T-cell (primary cell): ENCODE data around the gene STIM1. TPM values are rescaled to one million over a fixed set of nuclear protein-coding genes. Genes with fewer than 3 reads are reported as not detected.

Experiments
- ATAC-seq, 4 experiments: fragments of 200-7000 bp in 3 of 4; fragments of 150-1000 bp in 1 of 4; cut with Tn5 transposase; replicated peaks in 1 of 4; 1 replicate in 3 of 4; 2 replicates in 1 of 4; pipeline ENCODE4 v1.10.0; 2021; ENCODE audit warnings: moderate library complexity in 3 of 4, mild to moderate bottlenecking in 2 of 4, moderate number of reproducible peaks in 1 of 4
- CTCF ChIA-PET, 2 donors: fragments of 300-600 bp; sonication (Branson Sonifier 250); formaldehyde crosslinking; loops; one replicate each; lab custom pipeline; 2022; ENCODE audit warnings: antibody characterized with exemption in 2 of 2; lab: Charles Lee
- POLR2A ChIA-PET, 2 donors: fragments of 300-600 bp; sonication (Branson Sonifier 250); formaldehyde crosslinking; loops; one replicate each; lab custom pipeline; 2022; ENCODE audit warnings: antibody characterized with exemption in 2 of 2; lab: Charles Lee
- DNase-seq, 35 experiments: peaks; one replicate each; pipeline versions ENCODE4 v3.0.0 to v3.0.0-alpha.2; 2013 to 2023
- H3K27ac ChIP-seq: one replicate; pipeline ENCODE4 v1.5.1; 2013; ENCODE audit warnings: low read length
- H3K27me3 ChIP-seq, 2 experiments: replicated peaks in 1 of 2; 1 replicate in 1 of 2; 2 replicates in 1 of 2; pipeline versions ENCODE4 v1.6.1 to v1.7.0; 2013; ENCODE audit warnings: low read length in 1 of 2, mixed read lengths in 1 of 2; ENCODE audit not compliant: control insufficient read depth in 2 of 2, insufficient read depth in 2 of 2; ENCODE audit errors: extremely low read depth in 1 of 2
- H3K36me3 ChIP-seq, 2 donors: 1 replicate in 1 of 2; 2 replicates in 1 of 2; pipeline versions ENCODE4 v1.6.1 to v1.7.0; 2013; ENCODE audit warnings: low read length in 1 of 2; ENCODE audit not compliant: control insufficient read depth in 2 of 2, insufficient read depth in 1 of 2; ENCODE audit errors: extremely low read depth in 1 of 2
- H3K4me1 ChIP-seq, 2 experiments: 1 replicate in 1 of 2; 2 replicates in 1 of 2; pipeline versions ENCODE4 v1.6.1 to v1.7.0; 2013; ENCODE audit warnings: low read length in 2 of 2, mixed read lengths in 1 of 2; ENCODE audit not compliant: insufficient read depth in 2 of 2, control insufficient read depth in 1 of 2; ENCODE audit errors: extremely low read depth in 1 of 2
- H3K4me3 ChIP-seq, 2 donors: 1 replicate in 1 of 2; 2 replicates in 1 of 2; pipeline versions ENCODE4 v1.5.1 to v1.7.0; 2013; ENCODE audit warnings: mild to moderate bottlenecking in 2 of 2, low read length in 1 of 2, moderate library complexity in 1 of 2; ENCODE audit not compliant: control insufficient read depth in 1 of 2; ENCODE audit errors: extremely low read depth in 1 of 2
- H3K9me3 ChIP-seq: 2 replicates; pipeline ENCODE4 v1.7.0; 2013
- H3K27ac Mint-ChIP-seq, 2 donors: one replicate each; pipeline ENCODE4 v1.8.0; 2020 to 2021; ENCODE audit warnings: mild to moderate bottlenecking in 2 of 2, mixed read lengths in 2 of 2
- H3K27me3 Mint-ChIP-seq, 2 donors: one replicate each; pipeline ENCODE4 v1.8.0; 2021 to 2022; ENCODE audit warnings: mixed read lengths in 2 of 2
- H3K36me3 Mint-ChIP-seq: one replicate; pipeline ENCODE4 v1.8.0; 2021; ENCODE audit warnings: mixed read lengths
- H3K4me1 Mint-ChIP-seq, 3 donors: one replicate each; pipeline ENCODE4 v1.8.0; 2020 to 2022; ENCODE audit warnings: mixed read lengths in 3 of 3, mild to moderate bottlenecking in 1 of 3
- H3K4me3 Mint-ChIP-seq, 3 donors: one replicate each; pipeline ENCODE4 v1.8.0; 2020 to 2022; ENCODE audit warnings: mild to moderate bottlenecking in 3 of 3, mixed read lengths in 3 of 3, moderate library complexity in 3 of 3
- H3K9me3 Mint-ChIP-seq, 3 donors: one replicate each; pipeline ENCODE4 v1.8.0; 2020 to 2022; ENCODE audit warnings: mixed read lengths in 3 of 3
- WGBS: methylation state at CpG from one replicate; pipeline ENCODE4 v1.1.5; 2013; ENCODE audit warnings: missing lambda C conversion rate; ENCODE audit not compliant: insufficient coverage; 5-methylcytosine and 5-hydroxymethylcytosine counted together
- total RNA-seq, 35 experiments: library from RNA in 6 of 35; stranded (reverse) in 6 of 35; fragments of 120-200 nt in 1 of 35; gene quantifications; one replicate each; pipeline versions ENCODE4 v1.2.1 to v1.2.4 and lab custom pipeline; 2013 to 2026

STIM1 gene
- total RNA-seq, 5 donors from 2014 or later (not counting 1 experiment from before 2014, with no cell fraction given): 87.6 to 139 (median 94.5) TPM

- ATAC-seq (peak; percentile 53 to 64 (median 56)), DNase-seq (peak in 27 of 35 experiments; percentile 3 to 66 (median 24))
- CTCF ChIA-PET: interaction anchor here (0.6 to 2.0 kb wide), 7 partner anchors 10 to 131 kb away, joined by 3 to 16 read pairs (median 4); partner anchors contain the start of gene STIM1 (in 1 of the 2)
- Histone ChIP-seq H3K4me3 (no peak overlapping the region), H3K27me3 (no peaks in the 10 kb centered on the region), H3K4me1 (peaks cover 55 to 61% of the 10 kb centered on the region in 2 experiments), H3K9me3 (no peaks in the 10 kb centered on the region), H3K27ac (peak overlapping the region; percentile 77), H3K36me3 (no peaks in the 10 kb centered on the region)
- Mint-ChIP-seq H3K9me3 (no peaks in the 10 kb centered on the region), H3K36me3 (peaks cover 33% of the 10 kb centered on the region), H3K27me3 (no peaks in the 10 kb centered on the region), H3K27ac (peak overlapping the region; percentile 93), H3K4me3 (peak overlapping the region; percentile 4 to 44 (median 43)), H3K4me1 (peaks cover 87 to 92% (median 91%) of the 10 kb centered on the region in 3 donors)
- POLR2A ChIA-PET: interaction anchor here (0.6 kb wide), 3 partner anchors 106 to 130 kb away, joined by 3 to 8 read pairs (median 3); no protein-coding TSS in a partner anchor
- 0% methylated on average over 2 of the region's 3 CpGs for WGBS
These were observed 86.9 kb downstream of the STIM1 start for GRCh38 chr11:3942160-3942955.

GRCh38 chr11:3942956-3943497 is 87.6 kb downstream of the STIM1 start:
- DNase-seq: no peak
- H3K4me3 Mint-ChIP-seq: peak overlapping the region in 2 of 3 donors; percentile 43 to 44
- CTCF ChIA-PET: interaction anchor here (0.6 to 2.0 kb wide), 7 partner anchors 10 to 130 kb away, joined by 3 to 16 read pairs (median 4); partner anchors contain the start of gene STIM1 (in 1 of the 2)

GRCh38 chr11:3944198-3944597 is 88.7 kb downstream of the STIM1 start:
- POLR2A ChIA-PET: interaction anchor here in 1 of 2 donors (0.6 kb wide), 1 partner anchor 90 kb away, joined by 4 read pairs; no protein-coding TSS in a partner anchor
- peaks cover 68 to 73% of the 10 kb centered on the region in 2 experiments for H3K4me1 ChIP-seq
- peaks cover 36% of the 10 kb centered on the region for H3K36me3 Mint-ChIP-seq

More at GRCh38 chr11:3942956-3943497, 87.6 kb downstream of the STIM1 start:
- H3K9me3 ChIP-seq: no peaks in the 10 kb centered on the region
- H3K27ac ChIP-seq: peak overlapping the region; percentile 77
- POLR2A ChIA-PET: interaction anchor here (0.6 to 1.0 kb wide), 3 partner anchors 101 to 130 kb away, joined by 3 to 8 read pairs (median 3); no protein-coding TSS in a partner anchor
- ATAC-seq: peak; percentile 2 to 26 (median 10)
- peak overlapping the region; percentile 93 for H3K27ac Mint-ChIP-seq
- H3K4me1 ChIP-seq: peaks cover 61 to 67% of the 10 kb centered on the region in 2 experiments
- H3K36me3 ChIP-seq: no peaks in the 10 kb centered on the region
- H3K4me1 Mint-ChIP-seq: peaks cover 90 to 94% (median 92%) of the 10 kb centered on the region in 3 donors
- H3K9me3 Mint-ChIP-seq: no peaks in the 10 kb centered on the region
- H3K4me3 ChIP-seq: no peak overlapping the region
- H3K27me3 Mint-ChIP-seq: no peaks in the 10 kb centered on the region
- no CpG with 5 or more reads among the region's 1 CpG for WGBS
- peaks cover 36% of the 10 kb centered on the region for H3K36me3 Mint-ChIP-seq
- no peaks in the 10 kb centered on the region for H3K27me3 ChIP-seq

GRCh38 chr11:3946455-3947017 is 91.1 kb downstream of the STIM1 start:
- no peak overlapping the region for H3K4me3 ChIP-seq
- no peaks in the 10 kb centered on the region for H3K27me3 Mint-ChIP-seq
- 0% methylated on average over 1 of the region's 2 CpGs for WGBS
- peak overlapping the region; percentile 89 for H3K27ac ChIP-seq
- CTCF ChIA-PET: interaction anchor here in 1 of 2 donors (0.7 to 2.0 kb wide), 2 partner anchors 105 to 126 kb away, joined by 3 to 8 read pairs; partner anchors contain the start of gene RHOG
- H3K4me3 Mint-ChIP-seq: peak overlapping the region; percentile 71 to 74 (median 73)
- H3K36me3 Mint-ChIP-seq: peaks cover 41% of the 10 kb centered on the region
- no peaks in the 10 kb centered on the region for H3K27me3 ChIP-seq
- POLR2A ChIA-PET: interaction anchor here in 1 of 2 donors (0.7 kb wide), 1 partner anchor 13 kb away, joined by 3 read pairs; no protein-coding TSS in a partner anchor
- H3K4me1 ChIP-seq: peaks cover 87% of the 10 kb centered on the region in 2 experiments
- no peaks in the 10 kb centered on the region for H3K36me3 ChIP-seq
- DNase-seq (no peak), ATAC-seq (peak in 2 of 4 experiments; percentile 3 to 19)
- H3K9me3 Mint-ChIP-seq: no peaks in the 10 kb centered on the region
- H3K4me1 Mint-ChIP-seq: peaks cover 95 to 97% (median 96%) of the 10 kb centered on the region in 3 donors
- H3K9me3 ChIP-seq: no peaks in the 10 kb centered on the region
- H3K27ac Mint-ChIP-seq: peak overlapping the region; percentile 98

More at GRCh38 chr11:3944198-3944597, 88.7 kb downstream of the STIM1 start:
- Histone ChIP-seq H3K4me3 (no peak overlapping the region), H3K27ac (peak overlapping the region; percentile 77), H3K36me3 (no peaks in the 10 kb centered on the region), H3K9me3 (no peaks in the 10 kb centered on the region), H3K27me3 (no peaks in the 10 kb centered on the region)
- no peaks in the 10 kb centered on the region for H3K27me3 Mint-ChIP-seq
- CTCF ChIA-PET: interaction anchor here in 1 of 2 donors (1.0 kb wide), 1 partner anchor 38 kb away, joined by 3 read pairs; no protein-coding TSS in a partner anchor
- peak overlapping the region; percentile 93 for H3K27ac Mint-ChIP-seq
- DNase-seq: no peak
- no peak for ATAC-seq
- no peaks in the 10 kb centered on the region for H3K9me3 Mint-ChIP-seq
- peaks cover 93 to 95% (median 94%) of the 10 kb centered on the region in 3 donors for H3K4me1 Mint-ChIP-seq
- peak overlapping the region in 2 of 3 donors; percentile 13 to 44 for H3K4me3 Mint-ChIP-seq
- WGBS: 100% methylated on average over 1 of the region's 1 CpG

DNA sequence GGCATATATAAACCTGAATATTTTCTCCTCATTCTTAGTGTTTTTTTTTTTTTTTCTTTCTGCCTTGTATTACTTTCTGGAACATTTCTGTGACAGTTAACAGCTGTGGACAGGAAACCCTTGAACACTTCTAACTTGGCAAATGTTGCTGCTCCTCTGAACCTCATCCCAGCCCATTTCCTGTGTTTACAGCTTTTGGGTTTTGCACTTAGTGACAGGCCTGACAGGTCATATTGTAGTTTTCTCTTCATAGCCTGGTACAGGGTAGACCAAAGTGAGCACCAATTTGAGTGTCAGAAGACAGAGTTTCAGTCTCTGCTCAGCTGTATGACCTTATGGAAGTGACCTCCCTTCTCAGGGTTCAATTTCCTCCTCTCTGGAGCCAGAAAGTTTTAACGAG is 91.6 kb downstream of the STIM1 start:
- CTCF ChIA-PET: interaction anchor here in 1 of 2 donors (0.7 to 2.0 kb wide), 3 partner anchors 76 to 126 kb away, joined by 3 to 8 read pairs (median 3); partner anchors contain the start of gene RHOG
- WGBS: no CpG with 5 or more reads among the region's 1 CpG
- peak; percentile 84 to 91 (median 88) for ATAC-seq
- Mint-ChIP-seq H3K4me1 (peaks cover 94 to 97% (median 96%) of the 10 kb centered on the region in 3 donors), H3K9me3 (no peaks in the 10 kb centered on the region), H3K36me3 (peaks cover 41% of the 10 kb centered on the region), H3K4me3 (peak overlapping the region; percentile 71 to 74 (median 73)), H3K27ac (peak overlapping the region; percentile 98), H3K27me3 (no peaks in the 10 kb centered on the region)
- Histone ChIP-seq H3K36me3 (no peaks in the 10 kb centered on the region), H3K27ac (peak overlapping the region; percentile 89), H3K4me3 (peak overlapping the region; percentile 38 to 42), H3K4me1 (peaks cover 87 to 90% of the 10 kb centered on the region in 2 experiments), H3K9me3 (no peaks in the 10 kb centered on the region), H3K27me3 (no peaks in the 10 kb centered on the region)
- peak; percentile 14 to 81 (median 54) for DNase-seq
- POLR2A ChIA-PET: interaction anchor here (0.6 kb wide), 2 partner anchors 30 to 32 kb away, joined by 4 to 5 read pairs; no protein-coding TSS in a partner anchor
